ENCODE data around the gene TP53AIP1. TPM values are rescaled to one million over a fixed set of nuclear protein-coding genes. Genes with fewer than 3 reads are reported as not detected.

The TP53AIP1 gene
- total and polyA plus RNA-seq, 2 experiments from 2014 or later, result 0.17 to 0.23 TPM

- H3K9me3 ChIP-seq (ENCODE audit: low read depth), result no peaks in the 10 kb centered on the region
- H3K4me1 ChIP-seq (ENCODE audit: insufficient read depth), result no peaks in the 10 kb centered on the region
- 76% methylated on average over 2 of the region's 2 CpGs for WGBS (ENCODE audit: low lambda C conversion rate, missing lambda C conversion rate)
- H3K79me2 ChIP-seq, result no peaks in the 10 kb centered on the region
- no peak overlapping the region for H3K4me2 ChIP-seq
- no peak overlapping the region for H3K4me3 ChIP-seq
- H2AFZ ChIP-seq, result no peak overlapping the region
- DNase-seq (ENCODE audit: low spot score), result no peak
- no peaks in the 10 kb centered on the region for H3K27me3 ChIP-seq
- TF ChIP-seq EZH2phosphoT487 (IDR thresholded peaks at IDR 0.05; ENCODE audit: low read depth, severe bottlenecking, unreplicated experiment), result no peak
- TF ChIP-seq CTCF (IDR thresholded peaks at IDR 0.05; ENCODE audit: poor library complexity), result no peak
- no peak for TF ChIP-seq EZH2 (IDR thresholded peaks at IDR 0.05; ENCODE audit: borderline replicate concordance)
- H3K27ac ChIP-seq, result no peak overlapping the region
- no peaks in the 10 kb centered on the region for H3K36me3 ChIP-seq (replicated peaks; ENCODE audit: insufficient read depth, low read depth)
- no peaks in the 10 kb centered on the region for H4K20me1 ChIP-seq (ENCODE audit: insufficient read depth, poor library complexity, severe bottlenecking)
- no peaks in the 10 kb centered on the region for H3K9me2 ChIP-seq (replicated peaks; ENCODE audit: insufficient read depth)
Measured at GRCh38 chr11:128946648-128947047, 4.0 kb upstream of the TP53AIP1 start.

- DNase-seq (ENCODE audit: low spot score), result no peak
- no peak for TF ChIP-seq EZH2 (IDR thresholded peaks at IDR 0.05; ENCODE audit: borderline replicate concordance)
- TF ChIP-seq EZH2phosphoT487 (IDR thresholded peaks at IDR 0.05; ENCODE audit: low read depth, severe bottlenecking, unreplicated experiment), result no peak
- TF ChIP-seq CTCF (IDR thresholded peaks at IDR 0.05; ENCODE audit: poor library complexity), result no peak
Measured at GRCh38 chr11:128943428-128943976, 831 bp upstream of the TP53AIP1 start.

GRCh38 chr11:128942272-128942612, 429 bp downstream of the TP53AIP1 start:
- Histone ChIP-seq H3K9me2 (replicated peaks; ENCODE audit: insufficient read depth) (no peaks in the 10 kb centered on the region), H3K4me1 (ENCODE audit: insufficient read depth) (no peaks in the 10 kb centered on the region), H3K9me3 (ENCODE audit: low read depth) (no peaks in the 10 kb centered on the region), H4K20me1 (ENCODE audit: insufficient read depth, poor library complexity, severe bottlenecking) (no peaks in the 10 kb centered on the region), H3K36me3 (replicated peaks; ENCODE audit: insufficient read depth, low read depth) (no peaks in the 10 kb centered on the region), H3K4me3 (no peak overlapping the region), H2AFZ (no peak overlapping the region), H3K27ac (no peak overlapping the region), H3K79me2 (no peaks in the 10 kb centered on the region), H3K27me3 (no peaks in the 10 kb centered on the region), H3K4me2 (no peak overlapping the region)
- DNase-seq (ENCODE audit: low spot score), result no peak
- TF ChIP-seq CTCF (IDR thresholded peaks at IDR 0.05; ENCODE audit: poor library complexity), result no peak
- TF ChIP-seq EZH2 (IDR thresholded peaks at IDR 0.05; ENCODE audit: borderline replicate concordance), result no peak
- TF ChIP-seq EZH2phosphoT487 (IDR thresholded peaks at IDR 0.05; ENCODE audit: low read depth, severe bottlenecking, unreplicated experiment), result no peak
- WGBS (ENCODE audit: low lambda C conversion rate, missing lambda C conversion rate), result 98% methylated on average over 13 of the region's 13 CpGs

More at GRCh38 chr11:128943428-128943976, 831 bp upstream of the TP53AIP1 start:
- Histone ChIP-seq H3K36me3 (replicated peaks; ENCODE audit: insufficient read depth, low read depth) (no peaks in the 10 kb centered on the region), H3K27ac (no peak overlapping the region), H3K9me3 (ENCODE audit: low read depth) (no peaks in the 10 kb centered on the region), H3K27me3 (no peaks in the 10 kb centered on the region), H2AFZ (no peak overlapping the region), H3K4me3 (no peak overlapping the region), H3K79me2 (no peaks in the 10 kb centered on the region), H3K9me2 (replicated peaks; ENCODE audit: insufficient read depth) (no peaks in the 10 kb centered on the region), H4K20me1 (ENCODE audit: insufficient read depth, poor library complexity, severe bottlenecking) (no peaks in the 10 kb centered on the region), H3K4me2 (no peak overlapping the region), H3K4me1 (ENCODE audit: insufficient read depth) (no peaks in the 10 kb centered on the region)
- 78% methylated on average over 16 of the region's 16 CpGs for WGBS (ENCODE audit: low lambda C conversion rate, missing lambda C conversion rate)

All from hepatocyte (in vitro differentiated cells).